ENCODE measurements around the gene TBC1D32.

DNA sequence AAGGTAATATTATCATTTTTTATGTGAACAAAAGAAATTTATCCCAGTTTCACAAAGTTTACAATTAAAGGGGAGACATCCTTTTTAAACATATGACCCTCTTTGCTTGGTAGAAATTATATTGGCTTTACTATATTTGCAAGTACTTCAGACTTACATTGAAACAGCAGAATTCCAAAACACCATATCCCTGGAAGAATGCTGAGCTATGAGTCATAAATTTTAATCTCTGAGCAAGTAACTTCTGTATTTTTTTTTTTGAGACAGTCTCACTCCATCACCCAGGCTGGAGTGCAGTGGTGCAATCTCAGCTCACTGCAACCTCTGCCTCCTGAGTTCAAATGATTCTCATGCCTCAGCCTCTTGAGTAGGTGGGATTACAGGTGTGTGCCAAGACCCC, 240.4 kb downstream of the TBC1D32 start:
- TF ChIP-seq EP300 (IDR thresholded peaks at IDR 0.05; ENCODE audit: borderline replicate concordance in 1 of 2, low read depth in 1 of 2, low read length in 1 of 2), result no peak
- TF ChIP-seq, protein P1, sequence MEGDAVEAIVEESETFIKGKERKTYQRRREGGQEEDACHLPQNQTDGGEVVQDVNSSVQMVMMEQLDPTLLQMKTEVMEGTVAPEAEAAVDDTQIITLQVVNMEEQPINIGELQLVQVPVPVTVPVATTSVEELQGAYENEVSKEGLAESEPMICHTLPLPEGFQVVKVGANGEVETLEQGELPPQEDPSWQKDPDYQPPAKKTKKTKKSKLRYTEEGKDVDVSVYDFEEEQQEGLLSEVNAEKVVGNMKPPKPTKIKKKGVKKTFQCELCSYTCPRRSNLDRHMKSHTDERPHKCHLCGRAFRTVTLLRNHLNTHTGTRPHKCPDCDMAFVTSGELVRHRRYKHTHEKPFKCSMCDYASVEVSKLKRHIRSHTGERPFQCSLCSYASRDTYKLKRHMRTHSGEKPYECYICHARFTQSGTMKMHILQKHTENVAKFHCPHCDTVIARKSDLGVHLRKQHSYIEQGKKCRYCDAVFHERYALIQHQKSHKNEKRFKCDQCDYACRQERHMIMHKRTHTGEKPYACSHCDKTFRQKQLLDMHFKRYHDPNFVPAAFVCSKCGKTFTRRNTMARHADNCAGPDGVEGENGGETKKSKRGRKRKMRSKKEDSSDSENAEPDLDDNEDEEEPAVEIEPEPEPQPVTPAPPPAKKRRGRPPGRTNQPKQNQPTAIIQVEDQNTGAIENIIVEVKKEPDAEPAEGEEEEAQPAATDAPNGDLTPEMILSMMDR (IDR thresholded peaks at IDR 0.05), result no peak
- no peak for TF ChIP-seq TCF12 (IDR thresholded peaks at IDR 0.05)
- TF ChIP-seq MXI1 (IDR thresholded peaks at IDR 0.05; ENCODE audit: low read depth, low read length), result no peak
- no peak for TF ChIP-seq TEAD4 (IDR thresholded peaks at IDR 0.05; ENCODE audit: borderline replicate concordance, insufficient read depth)
- TF ChIP-seq, protein P2, sequence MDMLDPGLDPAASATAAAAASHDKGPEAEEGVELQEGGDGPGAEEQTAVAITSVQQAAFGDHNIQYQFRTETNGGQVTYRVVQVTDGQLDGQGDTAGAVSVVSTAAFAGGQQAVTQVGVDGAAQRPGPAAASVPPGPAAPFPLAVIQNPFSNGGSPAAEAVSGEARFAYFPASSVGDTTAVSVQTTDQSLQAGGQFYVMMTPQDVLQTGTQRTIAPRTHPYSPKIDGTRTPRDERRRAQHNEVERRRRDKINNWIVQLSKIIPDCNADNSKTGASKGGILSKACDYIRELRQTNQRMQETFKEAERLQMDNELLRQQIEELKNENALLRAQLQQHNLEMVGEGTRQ (IDR thresholded peaks at IDR 0.05; ENCODE audit: borderline replicate concordance, low read depth, low read length), result no peak
- no peak for TF ChIP-seq EZH2phosphoT487 (IDR thresholded peaks at IDR 0.05; ENCODE audit: borderline replicate concordance, low read depth)
- no peak for TF ChIP-seq RCOR1 (IDR thresholded peaks at IDR 0.05; ENCODE audit: low read length)
